Activated B cell treated with CpG ODN at 0.5 μM for 24 hours (primary cell): Measurements from ENCODE around the gene TCF7. TPM values are rescaled to one million over a fixed set of nuclear protein-coding genes. Genes with fewer than 3 reads are reported as not detected.

Experiments
- ATAC-seq: fragments of 200-7000 bp; cut with Tn5 transposase; one replicate; pipeline ENCODE4 v1.10.0; 2021; ENCODE audit warnings: low read depth, mild to moderate bottlenecking, moderate library complexity
- CTCF ChIA-PET: fragments of 350-600 bp; sonication (Branson Sonifier 250); formaldehyde crosslinking; loops from one replicate; lab custom pipeline; 2021; ENCODE audit warnings: antibody characterized with exemption; lab: Charles Lee
- POLR2A ChIA-PET: fragments of 350-600 bp; sonication (Branson Sonifier 250); formaldehyde crosslinking; loops from one replicate; lab custom pipeline; 2021; ENCODE audit warnings: antibody characterized with exemption; lab: Charles Lee
- DNase-seq: peaks from one replicate; pipeline ENCODE4 v3.0.0; 2022
- H3K27ac Mint-ChIP-seq: one replicate; pipeline ENCODE4 v1.8.0; 2020; ENCODE audit warnings: mixed read lengths
- H3K27me3 Mint-ChIP-seq: one replicate; pipeline ENCODE4 v1.8.0; 2021; ENCODE audit warnings: mixed read lengths
- H3K36me3 Mint-ChIP-seq: one replicate; pipeline ENCODE4 v1.8.0; 2021; ENCODE audit warnings: low read depth, mixed read lengths
- H3K4me1 Mint-ChIP-seq: one replicate; pipeline ENCODE4 v1.8.0; 2021; ENCODE audit warnings: mixed read lengths
- H3K4me3 Mint-ChIP-seq: one replicate; pipeline ENCODE4 v1.8.0; 2020; ENCODE audit warnings: mild to moderate bottlenecking, mixed read lengths
- H3K9me3 Mint-ChIP-seq: one replicate; pipeline ENCODE4 v1.8.0; 2020; ENCODE audit warnings: mixed read lengths
- intact Hi-C: fragments of 100-400 bp; cut with micrococcal nuclease; formaldehyde crosslinking; loops from one replicate; pipeline ENCODE4 v1.15.1; 2024
- total RNA-seq: library from RNA; stranded (reverse); gene quantifications from 2 replicates; pipeline ENCODE4 v1.2.3, GENCODE V29; 2022
- TF ChIP-seq, protein P1 (sequence below): fragments of 200-600 bp; IDR thresholded peaks from one replicate; pipeline ENCODE4 v1.8.0; 2022; ENCODE audit warnings: antibody characterized with exemption, mild to moderate bottlenecking

The TCF7 gene
- total RNA-seq, 1 donor from 2014 or later, result 15.8 TPM

- Mint-ChIP-seq H3K4me3 (peak overlapping the region; percentile 81), H3K36me3 (no peaks in the 10 kb centered on the region), H3K4me1 (peaks cover 54% of the 10 kb centered on the region), H3K27me3 (no peaks in the 10 kb centered on the region), H3K9me3 (no peaks in the 10 kb centered on the region), H3K27ac (peak overlapping the region; percentile 99)
- ChIA-PET POLR2A (interaction anchor here (0.5 to 4.9 kb wide), 33 partner anchors 10 to 1137 kb away, joined by 3 to 71 read pairs (median 4); partner anchors contain the start of genes AFF4, JADE2, PPP2CA and SKP1), CTCF (interaction anchor here (0.7 to 4.2 kb wide), 8 partner anchors 14 to 137 kb away, joined by 3 to 51 read pairs (median 6); partner anchors contain the start of gene TCF7)
- intact Hi-C loops, result loop anchor here (1.0 to 5.0 kb wide), 10 partner anchors 14 to 1048 kb away; partner anchors contain the start of genes HSPA4, SKP1, TCF7 and UBE2B
- ATAC-seq (no peak), DNase-seq (no peak)
- TF ChIP-seq, protein P1, sequence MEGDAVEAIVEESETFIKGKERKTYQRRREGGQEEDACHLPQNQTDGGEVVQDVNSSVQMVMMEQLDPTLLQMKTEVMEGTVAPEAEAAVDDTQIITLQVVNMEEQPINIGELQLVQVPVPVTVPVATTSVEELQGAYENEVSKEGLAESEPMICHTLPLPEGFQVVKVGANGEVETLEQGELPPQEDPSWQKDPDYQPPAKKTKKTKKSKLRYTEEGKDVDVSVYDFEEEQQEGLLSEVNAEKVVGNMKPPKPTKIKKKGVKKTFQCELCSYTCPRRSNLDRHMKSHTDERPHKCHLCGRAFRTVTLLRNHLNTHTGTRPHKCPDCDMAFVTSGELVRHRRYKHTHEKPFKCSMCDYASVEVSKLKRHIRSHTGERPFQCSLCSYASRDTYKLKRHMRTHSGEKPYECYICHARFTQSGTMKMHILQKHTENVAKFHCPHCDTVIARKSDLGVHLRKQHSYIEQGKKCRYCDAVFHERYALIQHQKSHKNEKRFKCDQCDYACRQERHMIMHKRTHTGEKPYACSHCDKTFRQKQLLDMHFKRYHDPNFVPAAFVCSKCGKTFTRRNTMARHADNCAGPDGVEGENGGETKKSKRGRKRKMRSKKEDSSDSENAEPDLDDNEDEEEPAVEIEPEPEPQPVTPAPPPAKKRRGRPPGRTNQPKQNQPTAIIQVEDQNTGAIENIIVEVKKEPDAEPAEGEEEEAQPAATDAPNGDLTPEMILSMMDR, result no peak
These were observed 14.6 kb upstream of the TCF7 start for GRCh38 chr5:134099939-134100282.

GRCh38 chr5:134100283-134101091, 14.0 kb upstream of the TCF7 start:
- peak overlapping the region; percentile 81 for H3K4me3 Mint-ChIP-seq
- no peaks in the 10 kb centered on the region for H3K27me3 Mint-ChIP-seq
- peak overlapping the region; percentile 99 for H3K27ac Mint-ChIP-seq
- H3K4me1 Mint-ChIP-seq, result peaks cover 56% of the 10 kb centered on the region
- no peaks in the 10 kb centered on the region for H3K36me3 Mint-ChIP-seq
- TF ChIP-seq, protein P1, result no peak
- peak; percentile 84 for ATAC-seq
- POLR2A ChIA-PET, result interaction anchor here (0.5 to 4.9 kb wide), 34 partner anchors 8 to 1137 kb away, joined by 3 to 71 read pairs (median 4); partner anchors contain the start of genes AFF4, JADE2, PPP2CA and SKP1
- intact Hi-C loops, result loop anchor here (1.0 to 5.0 kb wide), 10 partner anchors 14 to 1048 kb away; partner anchors contain the start of genes HSPA4, SKP1, TCF7 and UBE2B
- DNase-seq, result peak; percentile 68
- CTCF ChIA-PET, result interaction anchor here (0.7 to 4.2 kb wide), 10 partner anchors 13 to 138 kb away, joined by 3 to 51 read pairs (median 6); partner anchors contain the start of gene TCF7
- no peaks in the 10 kb centered on the region for H3K9me3 Mint-ChIP-seq

- Mint-ChIP-seq H3K27ac (peak overlapping the region; percentile 99), H3K9me3 (no peaks in the 10 kb centered on the region), H3K36me3 (no peaks in the 10 kb centered on the region), H3K4me3 (peak overlapping the region; percentile 32), H3K27me3 (no peaks in the 10 kb centered on the region), H3K4me1 (peaks cover 56% of the 10 kb centered on the region)
- ChIA-PET POLR2A (interaction anchor here (0.6 to 4.9 kb wide), 12 partner anchors 9 to 141 kb away, joined by 3 to 71 read pairs (median 14); partner anchors contain the start of genes PPP2CA, SKP1, TCF7 and VDAC1), CTCF (interaction anchor here (0.5 to 4.2 kb wide), 7 partner anchors 12 to 393 kb away, joined by 3 to 51 read pairs (median 5); partner anchors contain the start of gene TCF7)
- TF ChIP-seq, protein P1, result no peak
- intact Hi-C loops, result loop anchor here (1.0 to 5.0 kb wide), 4 partner anchors 44 to 1050 kb away; partner anchors contain the start of genes HSPA4 and UBE2B
- ATAC-seq (peak; percentile 38), DNase-seq (peak; percentile 76)
These were observed 12.6 kb upstream of the TCF7 start for GRCh38 chr5:134101686-134102439.

- Mint-ChIP-seq H3K27me3 (no peaks in the 10 kb centered on the region), H3K4me1 (peaks cover 55% of the 10 kb centered on the region), H3K4me3 (no peak overlapping the region), H3K27ac (peak overlapping the region; percentile 46), H3K9me3 (no peaks in the 10 kb centered on the region), H3K36me3 (no peaks in the 10 kb centered on the region)
- TF ChIP-seq, protein P1, result no peak
- intact Hi-C loops, result loop anchor here (5.0 kb wide), 3 partner anchors 171 to 1051 kb away; partner anchors contain the start of genes HSPA4 and UBE2B
- ATAC-seq (no peak), DNase-seq (no peak)
- ChIA-PET CTCF (interaction anchor here (1.5 to 4.2 kb wide), 2 partner anchors 10 to 44 kb away, joined by 5 to 51 read pairs; partner anchors contain the start of gene TCF7), POLR2A (no interaction called here)
These were observed 11.1 kb upstream of the TCF7 start for GRCh38 chr5:134103397-134103796.
